Kidney (tissue), 14 donors: Measurements from ENCODE around the gene NRCAM. TPM values are rescaled to one million over a fixed set of nuclear protein-coding genes. Genes with fewer than 3 reads are reported as not detected.

ENCODE experiments used
- DNase-seq, 5 donors: peaks; one replicate each; pipeline ENCODE4 v3.0.0-alpha.2; 2013 to 2020
- FAIRE-seq: peaks from 2 replicates; lab custom pipeline; 2012; peaks lifted over from hg19 to GRCh38; lab: Jason Lieb, UNC
- H3K27ac ChIP-seq, 2 donors: one replicate each; pipeline ENCODE4 v1.7.0; 2013; ENCODE audit warnings: low read depth in 2 of 2, low read length in 2 of 2, inconsistent platforms in 1 of 2
- H3K27me3 ChIP-seq: one replicate; pipeline ENCODE4 v1.7.1; 2013; ENCODE audit warnings: low read length, inconsistent platforms; ENCODE audit not compliant: control insufficient read depth, insufficient read depth
- H3K36me3 ChIP-seq, 3 donors: one replicate each; pipeline versions ENCODE4 v1.7.0 to v1.7.1; 2013; ENCODE audit warnings: low read length in 3 of 3, control low read depth in 1 of 3, inconsistent platforms in 1 of 3; ENCODE audit not compliant: insufficient read depth in 3 of 3, control insufficient read depth in 2 of 3
- H3K4me1 ChIP-seq, 3 donors: one replicate each; pipeline versions ENCODE4 v1.7.0 to v1.7.1; 2013; ENCODE audit warnings: low read length in 3 of 3, inconsistent platforms in 1 of 3, low read depth in 1 of 3; ENCODE audit not compliant: control insufficient read depth in 2 of 3, insufficient read depth in 2 of 3
- H3K4me3 ChIP-seq, 3 donors: one replicate each; pipeline versions ENCODE4 v1.7.0 to v1.8.1; 2013; ENCODE audit warnings: low read length in 3 of 3, control low read depth in 1 of 3, inconsistent platforms in 1 of 3
- H3K9ac ChIP-seq, 3 donors: one replicate each; pipeline versions ENCODE4 v1.7.0 to v1.7.1; 2013; ENCODE audit warnings: low read length in 3 of 3, control low read depth in 1 of 3, inconsistent platforms in 1 of 3
- H3K9me3 ChIP-seq, 3 donors: one replicate each; pipeline versions ENCODE4 v1.7.0 to v1.7.1; 2013; ENCODE audit warnings: low read length in 3 of 3, control low read depth in 1 of 3, inconsistent platforms in 1 of 3; ENCODE audit not compliant: control insufficient read depth in 2 of 3, insufficient read depth in 1 of 3
- CTCF ChIP-seq: IDR thresholded peaks from 3 replicates; pipeline ENCODE4 v1.5.1; 2012; ENCODE audit warnings: mild to moderate bottlenecking, moderate library complexity, borderline replicate concordance; ENCODE audit not compliant: insufficient read depth; ENCODE audit errors: extremely low read depth
- intact Hi-C: fragments of 100-400 bp; cut with DNase I; formaldehyde crosslinking; loops from one replicate; pipeline ENCODE4 v1.11.1; 2022
- polyA plus RNA-seq: library from polyadenylated mRNA; stranded (reverse); fragments of 350-450 nt; fragmentation: Illumina TruSeq; extraction: RNeasy Lipid Tissue Mini Kit (QIAGEN cat#74804); gene quantifications from one replicate; pipeline ENCODE4 v1.2.3, GENCODE V29; 2014; ENCODE audit warnings: low read depth, low replicate concordance; ENCODE audit not compliant: insufficient read depth
- total RNA-seq: library from RNA; stranded (reverse); fragmentation: NEBNext Ultra II Directional; extraction: Animal tissue kit (Norgen Biotek cat#: 25700); gene quantifications from one replicate; pipeline ENCODE4 v1.2.1, GENCODE V29; 2021
- donor health status: control.
- donor health status: control.
- donor health status: control.
- donor health status: control.
- donor health status: control.
- donor health status: DM: yes; HTN: yes; CAD: no.
- donor health status: Normal renal cell carcinoma (clear cell type).

Gene NRCAM
- total and polyA plus RNA-seq, 2 donors from 2014 or later: 16.8 to 20.6 TPM

DNA sequence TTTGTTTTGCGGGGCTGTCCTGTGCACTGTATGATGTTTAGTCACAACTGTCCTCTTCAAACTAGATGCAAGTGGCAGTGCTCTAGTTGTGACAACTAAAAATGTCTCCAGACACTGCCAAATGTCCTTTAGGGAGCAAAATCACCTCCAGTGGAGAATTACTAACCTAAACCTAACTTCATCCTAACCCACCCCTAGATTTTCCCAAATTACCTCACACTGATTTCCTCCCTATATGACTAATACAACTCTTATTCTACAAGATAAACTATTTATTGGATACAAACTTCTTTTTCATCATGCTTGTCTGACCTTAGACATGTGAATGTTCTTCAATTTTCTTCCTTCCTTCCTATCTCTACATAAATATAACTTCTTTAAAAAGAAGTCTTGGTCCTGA, 43.3 kb upstream of the NRCAM start:
- FAIRE-seq: no peak
- Histone ChIP-seq H3K27ac (no peak overlapping the region), H3K4me1 (no peaks in the 10 kb centered on the region), H3K9me3 (no peaks in the 10 kb centered on the region), H3K4me3 (no peak overlapping the region), H3K27me3 (no peaks in the 10 kb centered on the region), H3K36me3 (peaks cover 0 to 13% (median 12%) of the 10 kb centered on the region in 3 donors), H3K9ac (no peak overlapping the region)
- no peak for DNase-seq
- intact Hi-C loops: no loop called here
- TF ChIP-seq CTCF: no peak

- FAIRE-seq: no peak
- H3K36me3 ChIP-seq: peaks cover 0 to 17% (median 12%) of the 10 kb centered on the region in 3 donors
- H3K27me3 ChIP-seq: no peaks in the 10 kb centered on the region
- no peaks in the 10 kb centered on the region for H3K4me1 ChIP-seq
- no peak overlapping the region for H3K27ac ChIP-seq
- H3K4me3 ChIP-seq: no peak overlapping the region
- no peaks in the 10 kb centered on the region for H3K9me3 ChIP-seq
- no peak for TF ChIP-seq CTCF
- no peak for DNase-seq
- intact Hi-C loops: no loop called here
- H3K9ac ChIP-seq: no peak overlapping the region
Measured at GRCh38 chr7:108498481-108498880, 42.2 kb upstream of the NRCAM start.

- Histone ChIP-seq H3K4me3 (no peak overlapping the region), H3K4me1 (no peaks in the 10 kb centered on the region), H3K9ac (peak overlapping the region in 1 of 3 donors; percentile 1), H3K36me3 (peaks cover 0 to 17% (median 12%) of the 10 kb centered on the region in 3 donors), H3K27me3 (no peaks in the 10 kb centered on the region), H3K27ac (no peak overlapping the region), H3K9me3 (no peaks in the 10 kb centered on the region)
- FAIRE-seq (peak; percentile 72), DNase-seq (peak in 3 of 5 donors; percentile 43 to 63 (median 57))
- peak; percentile 86 for TF ChIP-seq CTCF
- intact Hi-C loops: no loop called here
Measured at GRCh38 chr7:108497082-108497725, 41.0 kb upstream of the NRCAM start.

GRCh38 chr7:108492742-108493141, 36.5 kb upstream of the NRCAM start:
- H3K27ac ChIP-seq: no peak overlapping the region
- H3K9ac ChIP-seq: no peak overlapping the region
- DNase-seq (no peak), FAIRE-seq (no peak)
- H3K27me3 ChIP-seq: no peaks in the 10 kb centered on the region
- no peaks in the 10 kb centered on the region for H3K9me3 ChIP-seq
- no peak overlapping the region for H3K4me3 ChIP-seq
- intact Hi-C loops: no loop called here
- H3K4me1 ChIP-seq: no peaks in the 10 kb centered on the region
- no peak for TF ChIP-seq CTCF
- H3K36me3 ChIP-seq: peaks cover 0 to 8% (median 2%) of the 10 kb centered on the region in 3 donors
